H1 (cell line): Measurements from ENCODE around the gene FBH1. TPM values are rescaled to one million over a fixed set of nuclear protein-coding genes. Genes with fewer than 3 reads are reported as not detected.
"Not testable (repeated sequence)": the region's sequence is repeated elsewhere in the genome, so short reads cannot be mapped to it uniquely, and the experiment has no call there.

Experiments
- CTCF ChIA-PET: fragments of 300-600 bp; sonication (Branson Sonifier 250); formaldehyde crosslinking; loops from one replicate; lab custom pipeline; 2021; ENCODE audit not compliant: partially characterized antibody; lab: Charles Lee
- POLR2A ChIA-PET: fragments of 300-600 bp; sonication (Branson Sonifier 250); formaldehyde crosslinking; loops from one replicate; lab custom pipeline; 2021; ENCODE audit warnings: inconsistent platforms; ENCODE audit not compliant: partially characterized antibody; lab: Charles Lee
- DNase-seq, 2 experiments: peaks; one replicate each; pipeline versions ENCODE4 v3.0.0 to v3.0.0-alpha.2; 2010 to 2022; ENCODE audit warnings: low spot score in 2 of 2, low read depth in 1 of 2, mixed read lengths in 1 of 2
- FAIRE-seq: peaks from 2 replicates; lab custom pipeline; 2011; peaks lifted over from hg19 to GRCh38; lab: Jason Lieb, UNC
- H2AFZ ChIP-seq: 2 replicates; pipeline ENCODE4 v1.8.1; 2012; ENCODE audit warnings: low read length, inconsistent platforms
- H2AK5ac ChIP-seq: 2 replicates; pipeline ENCODE4 v1.6.1; 2013; ENCODE audit warnings: low read depth, low read length
- H2BK120ac ChIP-seq: replicated peaks from 2 replicates; pipeline ENCODE3; 2013; ENCODE audit warnings: low read depth, low read length, inconsistent platforms
- H2BK12ac ChIP-seq: 2 replicates; pipeline ENCODE4 v1.6.1; 2013; ENCODE audit warnings: low read depth, low read length
- H2BK15ac ChIP-seq: 2 replicates; pipeline ENCODE4 v1.6.1; 2013; ENCODE audit warnings: low read length
- H2BK20ac ChIP-seq: 2 replicates; pipeline ENCODE4 v1.6.1; 2013; ENCODE audit warnings: low read length
- H2BK5ac ChIP-seq: 2 replicates; pipeline ENCODE4 v1.6.1; 2013; ENCODE audit warnings: low read depth, low read length
- H3K14ac ChIP-seq: 2 replicates; pipeline ENCODE4 v1.6.1; 2013; ENCODE audit warnings: inconsistent platforms; ENCODE audit not compliant: insufficient read length
- H3K18ac ChIP-seq: 2 replicates; pipeline ENCODE4 v1.6.1; 2013; ENCODE audit warnings: low read length; ENCODE audit errors: extremely low read depth
- H3K23ac ChIP-seq: 2 replicates; pipeline ENCODE4 v1.6.1; 2013; ENCODE audit warnings: inconsistent platforms; ENCODE audit not compliant: insufficient read length
- H3K23me2 ChIP-seq: 2 replicates; pipeline ENCODE4 v1.6.1; 2013; ENCODE audit warnings: low read depth, low read length
- H3K27ac ChIP-seq: 2 replicates; pipeline ENCODE4 v1.6.1; 2011; ENCODE audit warnings: low read depth, low read length, inconsistent platforms
- H3K27me3 ChIP-seq, 4 experiments: replicated peaks in 1 of 4; 1 replicate in 1 of 4; 2 replicates in 3 of 4; pipeline versions ENCODE4 v1.6.1 to v1.8.1; 2011 to 2013; ENCODE audit warnings: low read length in 3 of 4, mild to moderate bottlenecking in 3 of 4, inconsistent platforms in 2 of 4, mixed read lengths in 2 of 4, moderate library complexity in 1 of 4; ENCODE audit not compliant: control insufficient read depth in 3 of 4, insufficient read depth in 3 of 4; ENCODE audit errors: extremely low read depth in 1 of 4
- H3K36me3 ChIP-seq, 4 experiments: 2 replicates each; pipeline versions ENCODE4 v1.6.1 to v1.8.1; 2011 to 2013; ENCODE audit warnings: mild to moderate bottlenecking in 4 of 4, low read length in 3 of 4, moderate library complexity in 2 of 4, control low read depth in 1 of 4, inconsistent platforms in 1 of 4; ENCODE audit not compliant: insufficient read depth in 4 of 4, control insufficient read depth in 2 of 4
- H3K4ac ChIP-seq: replicated peaks from 2 replicates; pipeline ENCODE3; 2013; ENCODE audit warnings: low read length, low read depth, mixed read lengths, inconsistent platforms; ENCODE audit not compliant: insufficient read length
- H3K4me1 ChIP-seq, 4 experiments: replicated peaks in 1 of 4; 1 replicate in 1 of 4; 2 replicates in 3 of 4; pipeline versions ENCODE4 v1.6.1 to v1.8.1; 2011 to 2013; ENCODE audit warnings: low read length in 3 of 4, inconsistent platforms in 2 of 4, mixed read lengths in 1 of 4; ENCODE audit not compliant: insufficient read depth in 4 of 4, control insufficient read depth in 3 of 4
- H3K4me2 ChIP-seq, 2 experiments: 2 replicates each; pipeline versions ENCODE4 v1.6.1 to v1.8.1; 2011 to 2013; ENCODE audit warnings: low read depth in 2 of 2, low read length in 2 of 2, control low read depth in 1 of 2, inconsistent platforms in 1 of 2, mild to moderate bottlenecking in 1 of 2; ENCODE audit not compliant: insufficient read depth in 1 of 2
- H3K4me3 ChIP-seq, 4 experiments: fragments of 200-600, 300-600 bp in 1 of 4; sonication (generic), shearing (Covaris generic), sonication (Bioruptor Twin) in 1 of 4; 2 replicates each; pipeline versions ENCODE4 v1.5.1 to v1.8.1; 2011 to 2016; ENCODE audit warnings: low read length in 4 of 4, low read depth in 3 of 4, control low read depth in 2 of 4, inconsistent platforms in 2 of 4, mild to moderate bottlenecking in 2 of 4, mixed read lengths in 1 of 4, moderate library complexity in 1 of 4; ENCODE audit not compliant: insufficient read depth in 2 of 4; ENCODE audit errors: extremely low read depth in 1 of 4
- H3K56ac ChIP-seq: replicated peaks from 2 replicates; pipeline ENCODE3; 2013; ENCODE audit warnings: low read depth, mild to moderate bottlenecking, mixed read lengths, low read length, inconsistent platforms; ENCODE audit not compliant: insufficient read length
- H3K79me1 ChIP-seq: 2 replicates; pipeline ENCODE4 v1.6.1; 2013; ENCODE audit warnings: low read depth, low read length, control low read depth
- H3K79me2 ChIP-seq, 2 experiments: 2 replicates each; pipeline versions ENCODE4 v1.6.1 to v1.8.1; 2012 to 2013; ENCODE audit warnings: low read length in 2 of 2, mild to moderate bottlenecking in 2 of 2, inconsistent platforms in 1 of 2; ENCODE audit not compliant: insufficient read depth in 2 of 2, control insufficient read depth in 1 of 2
- H3K9ac ChIP-seq, 4 experiments: replicated peaks in 1 of 4; 1 replicate in 1 of 4; 2 replicates in 3 of 4; pipeline versions ENCODE4 v1.6.1 to v1.8.1; 2011 to 2013; ENCODE audit warnings: low read depth in 3 of 4, low read length in 3 of 4, control low read depth in 2 of 4, mild to moderate bottlenecking in 2 of 4, moderate library complexity in 2 of 4, inconsistent platforms in 1 of 4; ENCODE audit errors: extremely low read depth in 1 of 4
- H3K9me3 ChIP-seq, 2 experiments: 2 replicates each; pipeline versions ENCODE4 v1.6.1 to v1.8.1; 2012 to 2013; ENCODE audit warnings: mild to moderate bottlenecking in 2 of 2, moderate library complexity in 2 of 2, control low read depth in 1 of 2, inconsistent platforms in 1 of 2, low read depth in 1 of 2, low read length in 1 of 2, mixed read lengths in 1 of 2; ENCODE audit not compliant: insufficient read depth in 2 of 2
- H4K20me1 ChIP-seq, 2 experiments: replicated peaks in 1 of 2; 2 replicates each; pipeline versions ENCODE3 to v1.8.1; 2011 to 2013; ENCODE audit warnings: inconsistent platforms in 2 of 2, low read length in 2 of 2, mild to moderate bottlenecking in 1 of 2; ENCODE audit not compliant: insufficient read depth in 2 of 2, control insufficient read depth in 1 of 2
- H4K5ac ChIP-seq: 2 replicates; pipeline ENCODE4 v1.6.1; 2013; ENCODE audit warnings: low read length, low read depth, mixed read lengths, inconsistent platforms; ENCODE audit not compliant: insufficient read length
- H4K8ac ChIP-seq: 2 replicates; pipeline ENCODE4 v1.8.0; 2013; ENCODE audit warnings: mild to moderate bottlenecking, moderate library complexity, low read length, inconsistent platforms; ENCODE audit not compliant: insufficient read depth; ENCODE audit errors: extremely low read depth
- H4K91ac ChIP-seq: replicated peaks from 2 replicates; pipeline ENCODE3; 2013; ENCODE audit warnings: low read length, mixed read lengths, inconsistent platforms; ENCODE audit not compliant: insufficient read length
- ATF2 ChIP-seq: IDR thresholded peaks from 2 replicates; pipeline ENCODE4 v1.6.1; 2012; ENCODE audit warnings: low read length, inconsistent platforms
- ATF3 ChIP-seq: IDR thresholded peaks from 2 replicates; pipeline ENCODE4 v1.6.1; 2011; ENCODE audit warnings: low read depth, mild to moderate bottlenecking, low read length; ENCODE audit not compliant: insufficient read depth
- BCL11A ChIP-seq, 2 experiments: IDR thresholded peaks; one replicate each; pipeline ENCODE4 v1.6.1; 2011; ENCODE audit warnings: low read depth in 2 of 2, low read length in 2 of 2, mild to moderate bottlenecking in 2 of 2
- EGR1 ChIP-seq: IDR thresholded peaks from 2 replicates; pipeline ENCODE4 v1.6.1; 2011; ENCODE audit warnings: low read depth, low read length, borderline replicate concordance
- EZH2 ChIP-seq: fragments of 200-600 bp; sonication (generic); IDR thresholded peaks from 2 replicates; pipeline ENCODE4 v1.7.1; 2012; ENCODE audit warnings: low read depth, mild to moderate bottlenecking, moderate library complexity, low read length, inconsistent platforms; ENCODE audit not compliant: severe bottlenecking
- SP2 ChIP-seq: IDR thresholded peaks from 2 replicates; pipeline ENCODE4 v1.6.1; 2012; ENCODE audit warnings: mild to moderate bottlenecking, low read length, inconsistent platforms
- TAF1 ChIP-seq: IDR thresholded peaks from 2 replicates; pipeline ENCODE4 v1.6.1; 2011; ENCODE audit warnings: mild to moderate bottlenecking, low read depth, low read length
- TEAD4 ChIP-seq: IDR thresholded peaks from 2 replicates; pipeline ENCODE4 v1.6.1; 2012; ENCODE audit warnings: low read depth, low read length, inconsistent platforms, mixed read lengths
- YY1 ChIP-seq: IDR thresholded peaks from 2 replicates; pipeline ENCODE4 v1.6.1; 2011; ENCODE audit warnings: low read depth, mild to moderate bottlenecking, low read length
- WGBS, 2 experiments: shearing (Covaris generic) in 1 of 2; methylation state at CpG; one replicate each; pipeline versions ENCODE4 v1.1.6 to v1.1.7; 2013 to 2015; ENCODE audit warnings: low lambda C conversion rate in 2 of 2, mixed read lengths in 2 of 2, inconsistent platforms in 1 of 2, low coverage in 1 of 2, missing lambda C conversion rate in 1 of 2; ENCODE audit not compliant: insufficient replicate concordance in 2 of 2, insufficient coverage in 1 of 2, insufficient read length in 1 of 2; ENCODE audit errors: extremely low coverage in 1 of 2, missing lambda C conversion rate in 1 of 2; 5-methylcytosine and 5-hydroxymethylcytosine counted together
- polyA plus RNA-seq, 7 experiments: library from polyadenylated mRNA; depleted of rRNA in 3 of 7; stranded (reverse) in 5 of 7; unstranded in 2 of 7; fragments of >200 nt in 5 of 7; fragments of 200-250 nt in 2 of 7; gene quantifications; 1 replicate in 5 of 7; 2 replicates in 1 of 7; 4 replicates in 1 of 7; pipeline versions ENCODE4 v1.2.1 to v1.2.3, GENCODE V29; 2011 to 2013; ENCODE audit warnings: missing spikeins in 2 of 7, mixed read lengths in 2 of 7
- total RNA-seq: library from RNA; stranded (reverse); fragmentation: NEBNext Ultra II Directional; extraction: Animal tissue kit (Norgen Biotek cat#: 25700); gene quantifications from 2 replicates; pipeline ENCODE4 v1.2.1, GENCODE V29; 2021

FBH1 gene
- total and polyA plus RNA-seq, 2 of the 8 experiments (the other 6 are each of a cell fraction or from before 2014, with no cell fraction given), result 31.1 to 51.8 TPM

GRCh38 chr10:5961405-5962100 lies 71.5 kb downstream of the FBH1 start (continued):
- TF ChIP-seq ATF3 (no peak), SP2 (no peak), BCL11A (IDR thresholded peaks at IDR 0.05; ENCODE audit: low read depth in 2 of 2, low read length in 2 of 2) (no peak), YY1 (no peak), TAF1 (no peak), ATF2 (no peak), EGR1 (no peak), EZH2 (no peak), TEAD4 (no peak)

GRCh38 chr10:5962358-5962940 lies 72.4 kb downstream of the FBH1 start:
- H3K4me1 ChIP-seq, H2BK5ac ChIP-seq, FAIRE-seq, H2BK20ac ChIP-seq, H3K9ac ChIP-seq, POLR2A ChIA-PET, H2BK12ac ChIP-seq, H3K4me3 ChIP-seq, H3K56ac ChIP-seq, H3K9me3 ChIP-seq, H3K27ac ChIP-seq, H3K79me2 ChIP-seq, H2BK15ac ChIP-seq, H3K27me3 ChIP-seq, H2BK120ac ChIP-seq, DNase-seq, H4K5ac ChIP-seq, H4K91ac ChIP-seq, H2AFZ ChIP-seq, H3K79me1 ChIP-seq, H3K23ac ChIP-seq, H3K23me2 ChIP-seq, H3K4me2 ChIP-seq, H4K20me1 ChIP-seq, H4K8ac ChIP-seq, H3K4ac ChIP-seq, H3K14ac ChIP-seq, H2AK5ac ChIP-seq, H3K36me3 ChIP-seq, H3K18ac ChIP-seq: not testable (repeated sequence)
- CTCF ChIA-PET, result interaction anchor here (1.4 kb wide), 1 partner anchor 12 kb away, joined by 3 read pairs; no protein-coding TSS in a partner anchor
- WGBS, 2 experiments, result 87% methylated on average over 10 of the region's 10 CpGs; no CpG with 5 or more reads in 1 of the 2 experiments
